Activated T-helper 17 cell treated with anti-CD3 and anti-CD28 coated beads, Interleukin-2, amount 50 U/mL, for 72 hours (primary cell): ENCODE data around the gene DEGS1. TPM values are rescaled to one million over a fixed set of nuclear protein-coding genes. Genes with fewer than 3 reads are reported as not detected.

Experiments used
- total RNA-seq, 2 donors: library from RNA; stranded (reverse); gene quantifications; one replicate each; pipeline ENCODE4 v1.2.3, GENCODE V29; 2022

Gene DEGS1
- total RNA-seq, 2 donors from 2014 or later: 37.7 to 72.3 TPM

Other genes with a start within 250 kb of the DEGS1 start
- 10 to 100 TPM; 26.2 to 29.5 TPM for gene FBXO28, start 69.1 kb upstream of the DEGS1 start, total RNA-seq
- gene NVL, start 146.9 kb downstream of the DEGS1 start, total RNA-seq: 10 to 100 TPM; 19.9 to 39.5 TPM
- gene CNIH4, start 173.6 kb downstream of the DEGS1 start, total RNA-seq: 10 to 100 TPM; 42.6 to 44.8 TPM